ENCODE results near the gene SIGLEC12. TPM values are rescaled to one million over a fixed set of nuclear protein-coding genes. Genes with fewer than 3 reads are reported as not detected.

The SIGLEC12 gene
- total and polyA plus RNA-seq, 4 donors: 0.12 to 5.1 (median 1.9) TPM

DNA sequence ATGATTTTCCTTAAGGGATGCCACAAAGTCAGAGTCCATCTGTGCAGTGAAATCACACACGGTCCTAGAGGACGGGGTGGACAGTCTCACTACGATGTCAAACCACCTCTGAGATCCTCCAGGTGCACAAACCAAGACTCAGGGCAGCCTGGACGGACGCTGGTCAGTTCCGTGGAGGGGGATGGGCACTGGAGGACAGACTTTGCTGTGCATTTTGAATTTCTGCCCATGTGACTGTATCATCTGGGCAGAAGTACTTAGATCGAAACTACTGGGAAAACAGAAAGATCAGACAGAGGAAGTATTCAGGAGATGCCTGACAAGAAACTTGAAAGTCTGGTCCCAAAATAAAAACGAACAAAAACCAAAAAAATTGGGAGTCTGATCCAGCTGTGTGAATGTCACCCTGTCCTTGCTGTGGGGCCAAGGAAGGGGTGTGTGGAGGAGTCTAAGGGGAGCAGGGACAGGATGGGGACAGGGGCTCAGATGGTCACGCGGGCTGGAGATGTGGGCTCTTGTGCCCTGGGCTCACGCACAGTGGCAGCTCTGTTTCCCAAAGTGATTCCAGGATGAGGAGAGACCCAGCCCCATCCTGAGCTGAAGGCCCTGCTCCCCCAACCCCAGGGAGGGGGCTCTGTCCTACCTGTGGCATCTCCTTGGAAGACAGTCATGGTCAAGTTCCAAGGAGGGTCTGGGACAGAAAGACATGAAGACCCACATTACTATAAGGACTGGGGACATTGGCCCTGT lies 44.9 kb downstream of the SIGLEC12 start:
- TF ChIP-seq, protein P1, sequence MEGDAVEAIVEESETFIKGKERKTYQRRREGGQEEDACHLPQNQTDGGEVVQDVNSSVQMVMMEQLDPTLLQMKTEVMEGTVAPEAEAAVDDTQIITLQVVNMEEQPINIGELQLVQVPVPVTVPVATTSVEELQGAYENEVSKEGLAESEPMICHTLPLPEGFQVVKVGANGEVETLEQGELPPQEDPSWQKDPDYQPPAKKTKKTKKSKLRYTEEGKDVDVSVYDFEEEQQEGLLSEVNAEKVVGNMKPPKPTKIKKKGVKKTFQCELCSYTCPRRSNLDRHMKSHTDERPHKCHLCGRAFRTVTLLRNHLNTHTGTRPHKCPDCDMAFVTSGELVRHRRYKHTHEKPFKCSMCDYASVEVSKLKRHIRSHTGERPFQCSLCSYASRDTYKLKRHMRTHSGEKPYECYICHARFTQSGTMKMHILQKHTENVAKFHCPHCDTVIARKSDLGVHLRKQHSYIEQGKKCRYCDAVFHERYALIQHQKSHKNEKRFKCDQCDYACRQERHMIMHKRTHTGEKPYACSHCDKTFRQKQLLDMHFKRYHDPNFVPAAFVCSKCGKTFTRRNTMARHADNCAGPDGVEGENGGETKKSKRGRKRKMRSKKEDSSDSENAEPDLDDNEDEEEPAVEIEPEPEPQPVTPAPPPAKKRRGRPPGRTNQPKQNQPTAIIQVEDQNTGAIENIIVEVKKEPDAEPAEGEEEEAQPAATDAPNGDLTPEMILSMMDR (IDR thresholded peaks at IDR 0.05; ENCODE audit: control extremely low read depth, extremely low read depth): no peak
- Histone ChIP-seq H3K9me3 (ENCODE audit: control insufficient read depth in 4 of 4, insufficient read depth in 3 of 4, low read length in 3 of 4) (peaks cover 0 to 2% (median 0%) of the 10 kb centered on the region in 4 donors), H3K27me3 (ENCODE audit: control insufficient read depth in 3 of 3, insufficient read depth in 3 of 3, low read length in 2 of 3) (peaks cover 0 to 5% (median 4%) of the 10 kb centered on the region in 3 donors), H3K36me3 (ENCODE audit: control insufficient read depth in 4 of 4, insufficient read depth in 4 of 4, low read length in 4 of 4) (no peaks in the 10 kb centered on the region), H3K4me3 (no peak overlapping the region), H3K27ac (ENCODE audit: low read depth in 1 of 2, low read length in 1 of 2) (no peak overlapping the region), H3K9ac (ENCODE audit: insufficient read depth in 1 of 2, low read length in 2 of 2) (no peak overlapping the region), H3K4me1 (ENCODE audit: control insufficient read depth in 5 of 5, insufficient read depth in 5 of 5, low read length in 5 of 5) (no peaks in the 10 kb centered on the region)
- 71 to 78% methylated on average over 9 to 11 of the region's 11 CpGs for WGBS, 2 donors
- no peak for ATAC-seq (ENCODE audit: insufficient read depth, low FRiP score)
- no peak for DNase-seq

DNA sequence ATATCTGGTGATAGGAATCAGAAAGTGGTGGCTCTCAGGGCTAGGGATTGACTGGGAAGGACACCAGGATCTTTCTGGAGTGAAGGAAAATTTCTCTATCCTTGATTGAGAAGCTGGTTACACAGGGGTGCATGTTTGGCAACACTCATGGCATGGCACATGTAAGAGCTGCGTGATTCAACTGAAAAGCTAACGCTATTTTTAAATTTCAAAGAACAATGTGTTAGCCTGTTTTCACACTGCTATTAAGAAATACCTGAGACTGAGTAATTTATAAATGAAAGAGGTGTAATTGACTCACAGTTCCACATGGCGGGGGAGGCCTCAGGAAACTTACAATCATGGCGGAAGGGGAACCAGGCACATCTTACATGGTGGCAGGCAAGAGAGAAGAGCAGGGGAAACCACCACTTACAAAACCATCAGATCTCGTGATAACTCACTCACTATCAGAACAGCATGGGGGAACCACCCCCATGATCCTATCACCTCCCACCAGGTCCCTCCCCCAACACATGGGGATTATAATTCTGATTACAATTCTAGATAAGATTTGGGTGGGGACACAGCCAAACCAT lies 50.8 kb downstream of the SIGLEC12 start:
- Histone ChIP-seq H3K36me3 (ENCODE audit: control insufficient read depth in 4 of 4, insufficient read depth in 4 of 4, low read length in 4 of 4) (no peaks in the 10 kb centered on the region), H3K27ac (ENCODE audit: low read depth in 1 of 2, low read length in 1 of 2) (no peak overlapping the region), H3K4me1 (ENCODE audit: control insufficient read depth in 5 of 5, insufficient read depth in 5 of 5, low read length in 5 of 5) (no peaks in the 10 kb centered on the region), H3K9me3 (ENCODE audit: control insufficient read depth in 4 of 4, insufficient read depth in 3 of 4, low read length in 3 of 4) (peaks cover 0 to 2% (median 0%) of the 10 kb centered on the region in 4 donors), H3K9ac (ENCODE audit: insufficient read depth in 1 of 2, low read length in 2 of 2) (no peak overlapping the region), H3K27me3 (ENCODE audit: control insufficient read depth in 3 of 3, insufficient read depth in 3 of 3, low read length in 2 of 3) (peaks cover 0 to 6% (median 3%) of the 10 kb centered on the region in 3 donors), H3K4me3 (no peak overlapping the region)
- TF ChIP-seq, protein P1 (IDR thresholded peaks at IDR 0.05; ENCODE audit: control extremely low read depth, extremely low read depth): no peak
- ATAC-seq (ENCODE audit: insufficient read depth, low FRiP score): no peak
- WGBS, 2 donors: 83% methylated on average over 5 of the region's 5 CpGs
- no peak for DNase-seq

- 35 to 46% methylated on average over 13 of the region's 13 CpGs for WGBS, 2 donors
- no peaks in the 10 kb centered on the region for H3K4me1 ChIP-seq (ENCODE audit: control insufficient read depth in 5 of 5, insufficient read depth in 5 of 5, low read length in 5 of 5)
- no peaks in the 10 kb centered on the region for H3K36me3 ChIP-seq (ENCODE audit: control insufficient read depth in 4 of 4, insufficient read depth in 4 of 4, low read length in 4 of 4)
- no peak for ATAC-seq (ENCODE audit: insufficient read depth, low FRiP score)
- H3K27ac ChIP-seq (ENCODE audit: low read depth in 1 of 2, low read length in 1 of 2): no peak overlapping the region
- H3K9me3 ChIP-seq (ENCODE audit: control insufficient read depth in 4 of 4, insufficient read depth in 3 of 4, low read length in 3 of 4): peaks cover 0 to 2% (median 0%) of the 10 kb centered on the region in 4 donors
- TF ChIP-seq, protein P1 (IDR thresholded peaks at IDR 0.05; ENCODE audit: control extremely low read depth, extremely low read depth): no peak
- no peak overlapping the region for H3K4me3 ChIP-seq
- H3K9ac ChIP-seq (ENCODE audit: insufficient read depth in 1 of 2, low read length in 2 of 2): no peak overlapping the region
- H3K27me3 ChIP-seq (ENCODE audit: control insufficient read depth in 3 of 3, insufficient read depth in 3 of 3, low read length in 2 of 3): peaks cover 0 to 6% (median 3%) of the 10 kb centered on the region in 3 donors
- DNase-seq: no peak
Observed at GRCh38 chr19:51448411-51449016, 53.1 kb downstream of the SIGLEC12 start.

Data from lung (tissue), 12 donors.